Activated B cell treated with CpG ODN at 0.5 μM for 24 hours (primary cell): Measurements from ENCODE around the gene KCNAB3. TPM values are rescaled to one million over a fixed set of nuclear protein-coding genes. Genes with fewer than 3 reads are reported as not detected.
"Not testable (repeated sequence)": the region's sequence is repeated elsewhere in the genome, so short reads cannot be mapped to it uniquely, and the experiment has no call there.

ENCODE experiments used
- ATAC-seq: fragments of 200-7000 bp; cut with Tn5 transposase; one replicate; pipeline ENCODE4 v1.10.0; 2021; ENCODE audit warnings: low read depth, mild to moderate bottlenecking, moderate library complexity
- CTCF ChIA-PET: fragments of 350-600 bp; sonication (Branson Sonifier 250); formaldehyde crosslinking; loops from one replicate; lab custom pipeline; 2021; ENCODE audit warnings: antibody characterized with exemption; lab: Charles Lee
- POLR2A ChIA-PET: fragments of 350-600 bp; sonication (Branson Sonifier 250); formaldehyde crosslinking; loops from one replicate; lab custom pipeline; 2021; ENCODE audit warnings: antibody characterized with exemption; lab: Charles Lee
- DNase-seq: peaks from one replicate; pipeline ENCODE4 v3.0.0; 2022
- H3K27ac Mint-ChIP-seq: one replicate; pipeline ENCODE4 v1.8.0; 2020; ENCODE audit warnings: mixed read lengths
- H3K27me3 Mint-ChIP-seq: one replicate; pipeline ENCODE4 v1.8.0; 2021; ENCODE audit warnings: mixed read lengths
- H3K36me3 Mint-ChIP-seq: one replicate; pipeline ENCODE4 v1.8.0; 2021; ENCODE audit warnings: low read depth, mixed read lengths
- H3K4me1 Mint-ChIP-seq: one replicate; pipeline ENCODE4 v1.8.0; 2021; ENCODE audit warnings: mixed read lengths
- H3K4me3 Mint-ChIP-seq: one replicate; pipeline ENCODE4 v1.8.0; 2020; ENCODE audit warnings: mild to moderate bottlenecking, mixed read lengths
- H3K9me3 Mint-ChIP-seq: one replicate; pipeline ENCODE4 v1.8.0; 2020; ENCODE audit warnings: mixed read lengths
- CTCF ChIP-seq: fragments of 200-600 bp; IDR thresholded peaks from one replicate; pipeline ENCODE4 v1.8.0; 2022; ENCODE audit warnings: antibody characterized with exemption, mild to moderate bottlenecking
- intact Hi-C: fragments of 100-400 bp; cut with micrococcal nuclease; formaldehyde crosslinking; loops from one replicate; pipeline ENCODE4 v1.15.1; 2024
- total RNA-seq: library from RNA; stranded (reverse); gene quantifications from 2 replicates; pipeline ENCODE4 v1.2.3, GENCODE V29; 2022

KCNAB3 gene
- total RNA-seq, 1 donor from 2014 or later: 12.9 TPM

GRCh38 chr17:7956228-7956965 is 26.7 kb upstream of the KCNAB3 start:
- intact Hi-C loops: no loop called here
- DNase-seq (no peak), ATAC-seq (no peak)
- Mint-ChIP-seq H3K4me3 (no peak overlapping the region), H3K27ac (no peak overlapping the region), H3K36me3 (no peaks in the 10 kb centered on the region), H3K9me3 (no peaks in the 10 kb centered on the region), H3K27me3 (peaks cover 8% of the 10 kb centered on the region), H3K4me1 (peaks cover 7% of the 10 kb centered on the region)
- ChIA-PET CTCF (no interaction called here), POLR2A (no interaction called here)
- no peak for TF ChIP-seq CTCF

GRCh38 chr17:7955414-7956227 is 26.0 kb upstream of the KCNAB3 start:
- peaks cover 10% of the 10 kb centered on the region for H3K4me1 Mint-ChIP-seq

GRCh38 chr17:7953266-7953665 is 23.6 kb upstream of the KCNAB3 start:
- CTCF ChIA-PET: interaction anchor here (0.6 to 1.3 kb wide), 3 partner anchors 14 to 131 kb away, joined by 3 read pairs; no protein-coding TSS in a partner anchor
- H3K4me3 Mint-ChIP-seq, POLR2A ChIA-PET, H3K27me3 Mint-ChIP-seq, H3K27ac Mint-ChIP-seq, intact Hi-C loops, DNase-seq, H3K9me3 Mint-ChIP-seq, ATAC-seq: not testable (repeated sequence)
- Mint-ChIP-seq H3K4me1 (peaks cover 10% of the 10 kb centered on the region), H3K36me3 (peaks cover 23% of the 10 kb centered on the region)

More at GRCh38 chr17:7955414-7956227, 26.0 kb upstream of the KCNAB3 start:
- H3K36me3 Mint-ChIP-seq: peaks cover 1% of the 10 kb centered on the region
- peaks cover 6% of the 10 kb centered on the region for H3K27me3 Mint-ChIP-seq
- H3K4me3 Mint-ChIP-seq: no peak overlapping the region
- intact Hi-C loops: no loop called here
- no peak for TF ChIP-seq CTCF
- ATAC-seq (no peak), DNase-seq (no peak)
- no peaks in the 10 kb centered on the region for H3K9me3 Mint-ChIP-seq
- no peak overlapping the region for H3K27ac Mint-ChIP-seq
- ChIA-PET POLR2A (interaction anchor here (0.7 kb wide), 1 partner anchor 47 kb away, joined by 3 read pairs; no protein-coding TSS in a partner anchor), CTCF (no interaction called here)

- CTCF ChIA-PET: no interaction called here
- intact Hi-C loops: loop anchor here (2.0 kb wide), 1 partner anchor 18 kb away; the partner anchor contains the start of gene CNTROB
Observed at GRCh38 chr17:7951143-7951792, 21.6 kb upstream of the KCNAB3 start.

More at GRCh38 chr17:7951143-7951792, 21.6 kb upstream of the KCNAB3 start:
- no peaks in the 10 kb centered on the region for H3K9me3 Mint-ChIP-seq
- no peak for TF ChIP-seq CTCF
- DNase-seq: no peak
- peaks cover 10% of the 10 kb centered on the region for H3K4me1 Mint-ChIP-seq
- H3K4me3 Mint-ChIP-seq: no peak overlapping the region
- POLR2A ChIA-PET: interaction anchor here (0.7 kb wide), 2 partner anchors 11 to 75 kb away, joined by 4 to 6 read pairs; no protein-coding TSS in a partner anchor
- H3K27me3 Mint-ChIP-seq: no peaks in the 10 kb centered on the region
- peak; percentile 87 for ATAC-seq
- peak overlapping the region; percentile 86 for H3K27ac Mint-ChIP-seq
- peaks cover 38% of the 10 kb centered on the region for H3K36me3 Mint-ChIP-seq
